K562 (cell line): ENCODE measurements around the gene RARRES1. TPM values are rescaled to one million over a fixed set of nuclear protein-coding genes. Genes with fewer than 3 reads are reported as not detected.
A peak's percentile ranks its signal among the peaks of the same experiment; 100 is the strongest.

ENCODE experiments used
- ATF4 ChIP-seq: fragments of 450-650 bp; formaldehyde crosslinking; IDR thresholded peaks from 2 replicates; pipeline ENCODE4 v1.4.0; 2022; ENCODE audit warnings: mild to moderate bottlenecking, moderate library complexity
- CBFA2T3 ChIP-seq: fragments of 450-650 bp; IDR thresholded peaks from 2 replicates; pipeline ENCODE4 v1.6.1; 2017
- CREB1 ChIP-seq, 2 experiments: sonication (generic) in 1 of 2; formaldehyde crosslinking in 1 of 2; IDR thresholded peaks; 2 replicates each; pipeline versions ENCODE4 v1.6.1 to v1.8.0; 2012 to 2022; ENCODE audit warnings: inconsistent platforms in 1 of 2, mild to moderate bottlenecking in 1 of 2, missing genetic modification reagents in 1 of 2, moderate library complexity in 1 of 2
- CTCFL ChIP-seq: IDR thresholded peaks from 2 replicates; pipeline ENCODE4 v1.6.1; 2011; ENCODE audit warnings: borderline replicate concordance, low read depth, mild to moderate bottlenecking, moderate library complexity, low read length; ENCODE audit not compliant: insufficient read depth, poor library complexity, severe bottlenecking
- ESRRB ChIP-seq: fragments of 250-450 bp; sonication (Bioruptor Pico); IDR thresholded peaks from 2 replicates; pipeline ENCODE4 v1.5.0; 2020; ENCODE audit warnings: mild to moderate bottlenecking, moderate library complexity, borderline replicate concordance
- FOXK2 ChIP-seq, 2 experiments: fragments of 450-650 bp; IDR thresholded peaks in 1 of 2; conservative IDR thresholded peaks in 1 of 2; 2 replicates each; pipeline ENCODE4 v1.6.1; 2016; ENCODE audit warnings: low read depth in 2 of 2, mild to moderate bottlenecking in 1 of 2
- NBN ChIP-seq: fragments of 450-650 bp; IDR thresholded peaks from 2 replicates; pipeline ENCODE4 v1.6.1; 2016; ENCODE audit warnings: low read depth, mild to moderate bottlenecking
- NEUROD1 ChIP-seq: fragments of 150-350 bp; IDR thresholded peaks from 2 replicates; pipeline ENCODE4 v1.6.1; 2014; ENCODE audit warnings: borderline replicate concordance, low read length, low read depth; ENCODE audit not compliant: partially characterized antibody
- POLR3A ChIP-seq: IDR thresholded peaks from 2 replicates; pipeline ENCODE4 v1.6.1; 2011; ENCODE audit warnings: borderline replicate concordance, mild to moderate bottlenecking, moderate library complexity; ENCODE audit not compliant: insufficient read length, insufficient read depth; ENCODE audit errors: extremely low read depth
- STAG1 ChIP-seq: sonication (generic); formaldehyde crosslinking; IDR thresholded peaks from 2 replicates; pipeline ENCODE4 v1.5.0; 2020; ENCODE audit warnings: missing genetic modification reagents, borderline replicate concordance
- TCF7 ChIP-seq: sonication (generic); IDR thresholded peaks from 2 replicates; pipeline ENCODE4 v1.6.1; 2016; ENCODE audit warnings: antibody characterized with exemption, borderline replicate concordance
- UBTF ChIP-seq, 2 experiments: IDR thresholded peaks; 2 replicates each; pipeline ENCODE4 v1.6.1; 2012; ENCODE audit warnings: improper control_type of control experiment in 2 of 2, low read depth in 2 of 2, low read length in 2 of 2, borderline replicate concordance in 1 of 2
- ZBTB8A ChIP-seq: fragments of 450-650 bp; IDR thresholded peaks from 2 replicates; pipeline ENCODE4 v1.6.1; 2018; ENCODE audit warnings: mild to moderate bottlenecking, moderate library complexity; ENCODE audit not compliant: partially characterized antibody
- ZNF561 ChIP-seq: fragments of 450-650 bp; formaldehyde crosslinking; conservative IDR thresholded peaks from 2 replicates; pipeline ENCODE4 v1.4.0; 2020; ENCODE audit warnings: mild to moderate bottlenecking, moderate library complexity
- ZNF592 ChIP-seq: fragments of 450-650 bp; IDR thresholded peaks from 2 replicates; pipeline ENCODE4 v1.6.1; 2017; ENCODE audit warnings: antibody characterized with exemption, mild to moderate bottlenecking
- polyA plus RNA-seq, 8 experiments: library from polyadenylated mRNA; depleted of rRNA in 4 of 8; stranded (reverse) in 5 of 8; unstranded in 3 of 8; fragments of >200 nt; fragmentation: Nextera tagmentation in 2 of 8; fragmentation: Illumina TruSeq in 1 of 8; extraction: Ambion mirVana in 2 of 8; extraction: Trizol in 1 of 8; gene quantifications; 2 replicates each; pipeline versions ENCODE4 v1.2.1 to v1.2.3, GENCODE V29; 2011 to 2014; ENCODE audit warnings: inconsistent platforms in 1 of 8, missing spikeins in 1 of 8
- total RNA-seq, 7 experiments: library from RNA; depleted of rRNA in 6 of 7; stranded (reverse); fragments of >200 nt in 6 of 7; fragmentation: Illumina TruSeq in 2 of 7; extraction: Trizol in 2 of 7; gene quantifications; 2 replicates each; pipeline versions ENCODE4 v1.2.1 to v1.2.3, GENCODE V29; 2011 to 2021; ENCODE audit warnings: low replicate concordance in 1 of 7

The RARRES1 gene
- total and polyA plus RNA-seq, 9 of the 15 experiments (the other 6 are each of a cell fraction or from before 2014, with no cell fraction given): not detected

GRCh38 chr3:158713094-158713499 lies 19.2 kb downstream of the RARRES1 start (continued):
- TF ChIP-seq ZBTB8A (no peak), ESRRB (CRISPR knock-in tag) (no peak), CBFA2T3 (0 out of 2 replicates have a peak, but pooled peaks have one; percentile 28), ZNF561 (no peak), POLR3A (no peak), CTCFL (no peak), TCF7 (no peak), ZNF592 (peak; percentile 86), ATF4 (CRISPR knock-in tag) (0 out of 2 replicates have a peak, but pooled peaks have one; percentile 38), UBTF (IDR thresholded peaks at IDR 0.05; ENCODE audit: borderline replicate concordance in 1 of 2, low read depth in 2 of 2, low read length in 2 of 2) (no peak), CREB1 (IDR thresholded peaks at IDR 0.05) (no peak), CREB1 (CRISPR knock-in tag; IDR thresholded peaks at IDR 0.05) (no peak), NBN (no peak), NEUROD1 (no peak), FOXK2 (conservative IDR thresholded peaks at IDR 0.05 in 1 of 2, IDR thresholded peaks at IDR 0.05 in 1 of 2; ENCODE audit: low read depth in 2 of 2) (no peak; a peak in 1 of 4 replicates), STAG1 (CRISPR knock-in tag) (no peak)
